H7 (cell line): ENCODE results near the gene PHF23. TPM values are rescaled to one million over a fixed set of nuclear protein-coding genes. Genes with fewer than 3 reads are reported as not detected.

Experiments
- DNase-seq: peaks from one replicate; pipeline ENCODE4 v3.0.0; 2012
- H3K27me3 ChIP-seq: 2 replicates; pipeline ENCODE4 v1.6.0; 2011; ENCODE audit warnings: mild to moderate bottlenecking, low read length; ENCODE audit not compliant: control insufficient read depth, insufficient read depth
- H3K36me3 ChIP-seq: replicated peaks from 2 replicates; pipeline ENCODE4 v1.5.1; 2011; ENCODE audit warnings: low read length; ENCODE audit not compliant: control insufficient read depth, insufficient read depth
- H3K4me3 ChIP-seq: 2 replicates; pipeline ENCODE4 v1.5.1; 2011; ENCODE audit warnings: low read depth, mild to moderate bottlenecking, control low read depth, low read length, moderate library complexity; ENCODE audit not compliant: insufficient read depth
- total RNA-seq: library from RNA; depleted of rRNA; stranded (reverse); fragments of >200 nt; shearing (Covaris generic); gene quantifications from 2 replicates; pipeline ENCODE4 v1.2.3, GENCODE V29; 2014; rRNA removed

Gene PHF23
- total RNA-seq, 1 experiment from 2014 or later: 56.2 TPM

GRCh38 chr17:7192271-7192937 lies 46.9 kb downstream of the PHF23 start:
- Histone ChIP-seq H3K27me3 (no peaks in the 10 kb centered on the region), H3K36me3 (peaks cover 24% of the 10 kb centered on the region), H3K4me3 (no peak overlapping the region)
- peak; percentile 40 for DNase-seq

DNA sequence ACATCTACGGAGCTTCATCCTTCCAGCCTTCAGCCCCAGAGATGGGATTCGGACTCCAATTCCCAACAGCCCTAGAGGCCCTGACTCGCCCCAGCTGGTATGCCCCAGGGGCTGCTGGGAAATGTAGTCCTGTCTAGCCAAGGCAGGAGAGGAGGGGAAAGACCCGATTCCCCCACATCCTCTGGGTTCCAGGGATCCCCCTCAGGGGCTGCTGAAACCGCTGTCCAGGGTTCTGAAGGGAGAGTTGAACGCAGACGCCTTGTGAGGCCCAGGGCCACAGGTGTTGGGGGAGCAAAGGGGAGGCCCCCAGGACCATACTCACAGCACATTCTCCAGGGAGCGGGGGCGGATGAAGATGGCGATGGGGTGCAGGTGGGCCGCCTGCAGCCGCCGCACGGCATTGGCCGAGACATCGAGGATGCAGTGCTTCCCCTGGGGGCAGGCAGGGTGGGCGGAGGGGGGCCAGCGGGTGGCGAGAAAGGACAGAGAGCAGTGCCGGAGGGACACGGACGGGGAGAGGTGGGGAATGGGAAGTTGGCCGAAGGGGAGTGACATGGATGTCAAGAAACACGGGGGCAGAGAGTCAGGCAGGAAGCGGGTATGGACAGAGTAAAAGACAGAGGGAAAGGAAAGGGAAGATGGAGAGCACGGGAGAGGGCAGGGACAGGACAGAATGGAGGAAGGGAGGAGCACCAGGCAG lies 47.5 kb downstream of the PHF23 start:
- Histone ChIP-seq H3K27me3 (no peaks in the 10 kb centered on the region), H3K36me3 (peaks cover 19% of the 10 kb centered on the region), H3K4me3 (no peak overlapping the region)
- DNase-seq: peak; percentile 96

DNA sequence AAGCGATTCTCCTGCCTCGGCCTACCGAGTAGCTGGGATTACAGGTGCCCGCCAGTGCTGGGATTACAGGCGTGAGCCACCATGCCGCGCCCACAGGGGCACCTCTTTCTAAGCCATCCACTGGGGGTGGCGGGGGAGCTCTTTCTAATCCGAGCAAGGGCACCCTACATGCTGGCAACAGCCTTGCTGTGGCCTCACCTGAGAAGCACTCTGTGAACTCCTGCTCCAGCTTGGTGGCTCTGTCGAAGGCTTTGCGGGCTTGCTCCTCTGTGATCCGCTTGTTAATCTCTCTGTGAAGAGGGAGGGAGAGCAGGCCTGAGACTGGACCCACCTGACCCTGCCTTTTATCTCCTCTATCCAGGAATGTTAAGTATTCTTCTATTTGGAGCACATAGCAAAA lies 48.2 kb downstream of the PHF23 start:
- Histone ChIP-seq H3K36me3 (peaks cover 15% of the 10 kb centered on the region), H3K27me3 (no peaks in the 10 kb centered on the region), H3K4me3 (no peak overlapping the region)
- no peak for DNase-seq

DNA sequence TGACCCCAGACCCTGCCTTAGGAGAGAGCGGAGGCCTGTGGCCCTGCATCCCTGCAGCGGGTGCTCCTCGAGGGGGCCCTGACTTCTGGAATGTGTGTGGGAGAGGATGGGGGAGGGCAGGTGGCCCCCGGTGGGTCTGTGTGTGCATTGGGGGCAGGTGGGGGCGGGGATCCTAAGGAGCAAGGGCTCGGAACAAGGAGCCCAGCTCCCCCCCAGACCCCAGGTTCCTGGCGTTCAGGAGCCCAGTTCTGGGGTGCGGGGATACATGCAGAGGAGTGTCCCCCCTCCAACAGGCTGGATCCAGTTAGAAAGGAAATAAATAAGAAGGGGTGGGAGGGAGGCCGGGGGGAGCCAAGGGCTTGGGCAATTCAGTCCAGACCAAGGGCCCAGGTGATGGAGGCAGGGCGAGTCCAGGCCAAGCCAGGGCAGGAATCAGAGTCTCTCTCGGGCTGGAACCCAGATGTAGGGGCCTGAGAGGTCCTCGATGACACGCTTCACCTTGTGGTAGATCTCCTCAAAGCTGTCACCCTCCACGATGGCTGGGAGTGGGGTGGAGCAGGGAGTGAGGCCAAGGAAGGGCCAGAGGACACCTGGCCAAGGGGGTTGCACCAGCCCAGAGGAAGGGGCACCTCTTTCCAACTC lies 48.9 kb downstream of the PHF23 start:
- H3K27me3 ChIP-seq: no peaks in the 10 kb centered on the region
- H3K4me3 ChIP-seq: no peak overlapping the region
- peak; percentile 51 for DNase-seq
- H3K36me3 ChIP-seq: peaks cover 15% of the 10 kb centered on the region

DNA sequence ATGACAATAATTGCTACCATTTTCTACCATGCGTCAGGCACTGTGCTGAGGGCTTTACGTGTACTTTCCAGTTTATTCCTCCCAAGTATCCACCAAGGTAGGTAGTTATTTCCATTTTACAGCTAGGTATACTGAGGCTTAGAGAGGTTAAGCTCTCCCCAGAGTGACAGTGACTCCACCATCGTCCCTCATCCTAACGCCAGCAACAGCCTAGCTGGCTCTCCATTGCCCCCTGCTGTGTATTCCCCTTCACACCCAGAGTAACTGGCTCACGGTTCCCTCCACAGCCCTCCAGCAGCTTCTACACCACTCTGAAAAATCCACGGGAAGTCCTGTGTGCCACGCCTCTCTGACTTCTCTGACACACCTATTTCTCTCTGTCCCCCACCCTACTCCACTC lies 53.0 kb downstream of the PHF23 start:
- no peak overlapping the region for H3K4me3 ChIP-seq
- DNase-seq: peak; percentile 70
- H3K27me3 ChIP-seq: no peaks in the 10 kb centered on the region; the same call in 1 of the 2 replicates
- peaks cover 5% of the 10 kb centered on the region for H3K36me3 ChIP-seq

Other genes with a start within 250 kb of the PHF23 start
- gene ALOX12, start 243.4 kb downstream of the PHF23 start, total RNA-seq: 0.35 and 0.63 TPM in 2 replicates
- gene RNASEK, start 226.8 kb downstream of the PHF23 start, total RNA-seq: 180 and 238 TPM in 2 replicates
- gene BCL6B, start 216.4 kb downstream of the PHF23 start, total RNA-seq: 4.9 and 8.3 TPM in 2 replicates
- 0.37 and 0.48 TPM in 2 replicates for gene SLC16A13, start 203.4 kb downstream of the PHF23 start, total RNA-seq
- 0.24 and 0.37 TPM in 2 replicates for gene SLC16A11, start 195.4 kb downstream of the PHF23 start, total RNA-seq
- not detected in 2 replicates for gene CLEC10A, start 159.2 kb downstream of the PHF23 start, total RNA-seq
- not detected in 2 replicates for gene ASGR2, start 124.6 kb downstream of the PHF23 start, total RNA-seq
- gene ASGR1, start 60.1 kb downstream of the PHF23 start, total RNA-seq: 12.3 and 15.4 TPM in 2 replicates
- 21.0 and 27.6 TPM in 2 replicates for gene DLG4, start 19.6 kb downstream of the PHF23 start, total RNA-seq
- 362 and 410 TPM in 2 replicates for gene ACADVL, start 19.5 kb downstream of the PHF23 start, total RNA-seq
- 75.0 and 90.9 TPM in 2 replicates for gene DVL2, start 4.9 kb downstream of the PHF23 start, total RNA-seq
- gene GABARAP, start 3.0 kb upstream of the PHF23 start, total RNA-seq: 185 and 231 TPM in 2 replicates
- gene CTDNEP1, start 12.3 kb upstream of the PHF23 start, total RNA-seq: 58.8 and 59.9 TPM in 2 replicates
- 66.4 and 77.4 TPM in 2 replicates for gene ELP5, start 12.8 kb upstream of the PHF23 start, total RNA-seq
- 30.8 and 40.8 TPM in 2 replicates for gene CLDN7, start 23.0 kb upstream of the PHF23 start, total RNA-seq
- 3.8 and 6.6 TPM in 2 replicates for gene SLC2A4, start 42.3 kb upstream of the PHF23 start, total RNA-seq
- gene YBX2, start 55.2 kb upstream of the PHF23 start, total RNA-seq: 12.2 and 21.8 TPM in 2 replicates
- 865 and 1,116 TPM in 2 replicates for gene EIF5A, start 68.2 kb upstream of the PHF23 start, total RNA-seq
- 52.8 and 60.2 TPM in 2 replicates for gene GPS2, start 75.9 kb upstream of the PHF23 start, total RNA-seq
- 33.5 and 34.1 TPM in 2 replicates for gene NEURL4, start 89.9 kb upstream of the PHF23 start, total RNA-seq
- 17.8 and 34.5 TPM in 2 replicates for gene ACAP1, start 97.1 kb upstream of the PHF23 start, total RNA-seq
- gene KCTD11, start 112.7 kb upstream of the PHF23 start, total RNA-seq: 1.1 and 2.2 TPM in 2 replicates
- gene TMEM95, start 115.7 kb upstream of the PHF23 start, total RNA-seq: not detected in 2 replicates
- gene TNK1, start 141.6 kb upstream of the PHF23 start, total RNA-seq: 7.0 and 8.9 TPM in 2 replicates
- 26.5 and 27.8 TPM in 2 replicates for gene PLSCR3, start 155.1 kb upstream of the PHF23 start, total RNA-seq
- gene TMEM256, start 164.6 kb upstream of the PHF23 start, total RNA-seq: 280 and 385 TPM in 2 replicates
- gene NLGN2, start 168.4 kb upstream of the PHF23 start, total RNA-seq: 11.6 and 15.7 TPM in 2 replicates
- not detected in 2 replicates for gene SPEM1, start 180.9 kb upstream of the PHF23 start, total RNA-seq
- not detected in 2 replicates for gene SPEM2, start 186.2 kb upstream of the PHF23 start, total RNA-seq
- gene SPEM3, start 189.4 kb upstream of the PHF23 start, total RNA-seq: not detected in 2 replicates
- 14.5 and 15.8 TPM in 2 replicates for gene TMEM102, start 196.0 kb upstream of the PHF23 start, total RNA-seq
- gene FGF11, start 200.1 kb upstream of the PHF23 start, total RNA-seq: 12.5 and 20.7 TPM in 2 replicates
- 6.6 and 6.8 TPM in 2 replicates for gene CHRNB1, start 205.6 kb upstream of the PHF23 start, total RNA-seq
- gene ZBTB4, start 240.2 kb upstream of the PHF23 start, total RNA-seq: 9.0 and 10.4 TPM in 2 replicates
- not detected in 2 replicates for gene SLC35G6, start 242.0 kb upstream of the PHF23 start, total RNA-seq
- gene POLR2A, start 244.9 kb upstream of the PHF23 start, total RNA-seq: 46.1 and 48.6 TPM in 2 replicates